Measurements from ENCODE around the gene CUEDC1. TPM values are rescaled to one million over a fixed set of nuclear protein-coding genes. Genes with fewer than 3 reads are reported as not detected.

The CUEDC1 gene
- total and polyA plus RNA-seq, 8 donors, result 16.5 to 30.4 (median 21.7) TPM

DNA sequence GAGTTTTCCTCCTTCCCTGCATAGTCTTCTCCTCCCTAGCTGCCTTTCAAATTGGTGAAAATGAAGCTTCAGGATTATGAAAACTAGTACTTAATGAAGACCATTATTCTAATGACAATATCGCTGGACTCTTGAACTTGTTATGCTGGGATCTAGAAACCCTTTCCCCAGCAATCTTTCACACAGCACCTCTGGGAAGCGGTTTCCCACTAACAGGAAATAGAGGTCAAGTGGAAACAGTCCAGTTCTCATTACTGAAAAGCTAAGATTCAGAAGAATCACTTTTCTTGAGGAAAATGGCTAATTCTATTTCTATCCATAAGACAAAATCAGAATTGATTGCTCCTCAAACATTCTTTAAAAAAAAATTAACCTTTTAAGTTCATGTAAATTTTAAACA is 34.8 kb upstream of the CUEDC1 start:
- no peak for ATAC-seq
- intact Hi-C loops (cut with DNase I), result no loop called here
- no peak for DNase-seq
- Histone ChIP-seq H3K36me3 (no peaks in the 10 kb centered on the region), H3K4me3 (no peak overlapping the region), H3K9me3 (no peaks in the 10 kb centered on the region), H3K27ac (peak overlapping the region in 2 of 4 donors; percentile 96), H3K4me1 (peaks cover 13 to 33% (median 21%) of the 10 kb centered on the region in 3 donors), H3K27me3 (no peaks in the 10 kb centered on the region)
- TF ChIP-seq, protein P1, sequence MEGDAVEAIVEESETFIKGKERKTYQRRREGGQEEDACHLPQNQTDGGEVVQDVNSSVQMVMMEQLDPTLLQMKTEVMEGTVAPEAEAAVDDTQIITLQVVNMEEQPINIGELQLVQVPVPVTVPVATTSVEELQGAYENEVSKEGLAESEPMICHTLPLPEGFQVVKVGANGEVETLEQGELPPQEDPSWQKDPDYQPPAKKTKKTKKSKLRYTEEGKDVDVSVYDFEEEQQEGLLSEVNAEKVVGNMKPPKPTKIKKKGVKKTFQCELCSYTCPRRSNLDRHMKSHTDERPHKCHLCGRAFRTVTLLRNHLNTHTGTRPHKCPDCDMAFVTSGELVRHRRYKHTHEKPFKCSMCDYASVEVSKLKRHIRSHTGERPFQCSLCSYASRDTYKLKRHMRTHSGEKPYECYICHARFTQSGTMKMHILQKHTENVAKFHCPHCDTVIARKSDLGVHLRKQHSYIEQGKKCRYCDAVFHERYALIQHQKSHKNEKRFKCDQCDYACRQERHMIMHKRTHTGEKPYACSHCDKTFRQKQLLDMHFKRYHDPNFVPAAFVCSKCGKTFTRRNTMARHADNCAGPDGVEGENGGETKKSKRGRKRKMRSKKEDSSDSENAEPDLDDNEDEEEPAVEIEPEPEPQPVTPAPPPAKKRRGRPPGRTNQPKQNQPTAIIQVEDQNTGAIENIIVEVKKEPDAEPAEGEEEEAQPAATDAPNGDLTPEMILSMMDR (IDR thresholded peaks at IDR 0.05), result no peak
- WGBS, 2 donors, result 56 to 58% methylated on average over 2 of the region's 2 CpGs
- no peak for FAIRE-seq

DNA sequence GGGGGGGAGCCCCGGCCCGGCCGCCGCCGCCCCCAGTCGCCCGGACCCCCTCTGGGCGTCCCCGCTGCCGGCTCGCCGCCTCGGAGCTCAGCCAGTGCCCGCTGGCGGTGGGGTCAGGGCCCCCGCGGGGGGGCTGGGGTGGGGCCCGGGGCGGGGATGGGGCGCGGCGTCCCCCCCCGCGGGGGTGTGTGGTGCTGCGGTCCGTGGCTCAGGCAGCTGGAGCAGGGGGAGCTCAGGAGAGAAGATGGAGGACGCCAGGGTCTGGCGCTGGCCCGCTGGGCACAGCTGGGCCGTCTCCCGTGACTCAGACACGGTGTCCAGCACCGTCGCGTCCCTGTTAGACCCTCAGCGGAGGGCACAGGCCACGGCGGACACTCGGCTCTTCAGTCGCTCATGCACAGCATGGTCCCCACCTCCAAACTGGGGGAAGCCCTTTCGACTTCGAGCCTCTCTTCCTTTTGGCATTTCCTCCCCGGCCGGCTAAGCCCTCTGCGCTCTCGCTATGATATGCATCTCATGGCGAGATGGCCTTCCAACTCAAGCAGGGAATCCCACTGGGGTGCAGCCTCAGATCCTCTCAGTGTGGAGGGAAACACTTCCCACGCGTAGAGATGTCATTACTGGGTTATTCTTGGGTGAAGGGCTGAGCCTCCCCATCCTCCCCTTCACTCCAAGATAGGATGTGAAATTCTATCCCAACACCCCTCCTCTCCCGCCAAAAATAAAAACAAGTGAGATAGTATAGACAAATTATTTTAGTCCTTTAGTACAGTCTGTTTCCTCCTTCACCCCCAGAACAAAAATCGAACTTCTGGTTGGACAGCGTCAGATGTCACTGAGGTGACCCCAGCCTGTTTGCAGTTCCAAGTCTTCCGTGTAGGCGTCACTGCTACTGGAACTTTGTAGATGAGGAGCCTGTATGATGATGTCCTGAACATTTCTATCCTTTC is 33.4 kb upstream of the CUEDC1 start:
- DNase-seq, result peak in 5 of 6 donors; percentile 73 to 85 (median 77)
- H3K36me3 ChIP-seq, result no peaks in the 10 kb centered on the region
- WGBS, 2 donors, result 1 to 2% methylated on average over 35 to 54 of the region's 54 CpGs
- FAIRE-seq, result no peak
- peak; percentile 72 to 82 (median 78) for ATAC-seq
- TF ChIP-seq, protein P1 (IDR thresholded peaks at IDR 0.05), result no peak
- no peaks in the 10 kb centered on the region for H3K27me3 ChIP-seq
- intact Hi-C loops (cut with DNase I), result no loop called here
- H3K27ac ChIP-seq, result peak overlapping the region; percentile 85 to 96 (median 95)
- peaks cover 21 to 45% (median 32%) of the 10 kb centered on the region in 3 donors for H3K4me1 ChIP-seq
- H3K4me3 ChIP-seq, result peak overlapping the region; percentile 26 to 86 (median 74)
- H3K9me3 ChIP-seq, result no peaks in the 10 kb centered on the region

DNA sequence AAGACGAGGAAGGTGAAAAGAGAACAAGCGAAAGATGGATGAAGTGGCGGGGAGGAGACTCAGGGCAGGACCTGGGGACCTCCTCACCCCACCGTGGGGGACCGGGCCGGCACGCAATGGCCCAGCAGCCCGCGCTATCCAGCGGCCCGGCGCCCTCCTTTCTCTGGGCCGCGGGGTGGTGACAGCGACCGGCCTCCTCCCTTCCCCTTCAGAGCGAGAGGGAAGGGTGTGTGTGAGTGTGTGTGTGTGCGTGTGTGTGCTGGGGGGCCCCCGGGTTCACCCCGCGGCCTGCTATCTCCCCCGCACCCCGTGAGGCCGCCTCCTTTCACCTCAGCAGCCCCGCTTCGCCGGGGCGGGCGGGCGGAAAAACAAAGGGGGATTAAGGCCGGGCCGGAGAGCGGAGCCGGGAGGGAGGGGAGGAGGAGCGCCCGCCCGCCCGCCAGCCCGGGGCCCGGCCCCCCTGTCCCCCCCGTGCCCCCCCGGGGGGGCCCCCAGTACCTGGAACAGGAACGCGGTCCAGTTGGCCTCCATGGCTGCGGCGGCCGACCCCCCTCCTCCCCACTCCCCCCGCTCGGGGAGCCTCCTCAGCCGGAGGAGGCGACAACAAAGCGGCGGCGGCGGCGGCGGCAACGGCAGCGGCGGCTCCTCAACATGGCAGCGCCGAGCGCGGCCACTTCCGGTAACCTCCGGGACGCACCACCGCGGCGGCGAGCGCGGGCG is 32.5 kb upstream of the CUEDC1 start, which contains the start of gene VEZF1:
VEZF1 (minus strand) TSS at position 674 of the 720 bp plus-strand sequence; CDS start at position 531, 143 bp downstream.
- intact Hi-C loops (cut with DNase I), result no loop called here
- peak in 5 of 6 donors; percentile 55 to 91 (median 75) for DNase-seq
- Histone ChIP-seq H3K9me3 (no peaks in the 10 kb centered on the region), H3K27ac (peak within 1 kb of the TSS; percentile 85 to 96 (median 95)), H3K36me3 (no peaks in the 10 kb centered on the region), H3K27me3 (no peaks in the 10 kb centered on the region), H3K4me1 (peaks cover 24 to 52% (median 32%) of the 10 kb centered on the region in 3 donors), H3K4me3 (peak within 1 kb of the TSS; percentile 65 to 86 (median 74))
- TF ChIP-seq, protein P1 (IDR thresholded peaks at IDR 0.05), result no peak
- no peak for FAIRE-seq
- peak; percentile 66 to 83 (median 74) for ATAC-seq
- 0 to 1% methylated on average over 17 to 69 of the region's 74 CpGs for WGBS, 2 donors

DNA sequence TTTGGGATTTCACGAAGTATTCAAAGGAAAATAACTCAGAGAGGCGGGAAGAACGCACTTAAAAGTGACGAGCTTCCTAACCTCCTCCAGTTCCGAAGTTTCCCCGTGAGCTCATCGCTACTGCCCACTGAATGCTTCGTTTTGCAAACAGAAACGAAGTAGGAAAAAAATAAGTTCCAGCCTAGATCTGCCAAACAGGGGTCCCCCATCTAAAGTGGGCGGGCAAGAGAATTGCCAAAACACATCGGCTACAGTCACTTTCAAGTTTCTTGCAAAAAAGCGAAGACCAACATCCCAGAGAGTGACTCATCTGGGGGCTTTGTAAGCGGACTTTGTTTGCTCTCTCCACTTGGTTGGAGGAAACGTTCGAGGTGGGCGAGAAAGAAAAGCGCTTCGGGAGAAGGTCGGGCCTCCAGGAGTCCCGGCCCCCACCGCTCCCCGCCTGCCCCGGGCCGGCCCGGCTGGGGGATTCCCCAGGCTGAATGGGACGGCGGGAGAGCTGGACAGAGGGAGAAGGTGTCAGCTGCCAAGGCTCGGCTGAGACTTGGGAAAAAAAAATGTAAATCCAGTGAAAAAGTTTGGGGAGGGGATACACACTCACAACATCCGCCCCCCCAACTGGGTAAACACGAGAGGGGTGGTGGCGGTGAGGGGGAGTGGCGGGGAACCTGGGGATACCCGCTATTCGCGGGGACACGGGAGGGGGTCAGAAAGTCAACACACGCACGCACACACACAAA is 31.8 kb upstream of the CUEDC1 start:
- ATAC-seq (peak; percentile 42 to 76 (median 62)), FAIRE-seq (no peak), DNase-seq (peak; percentile 51 to 81 (median 60))
- intact Hi-C loops (cut with DNase I), result no loop called here
- TF ChIP-seq, protein P1 (IDR thresholded peaks at IDR 0.05), result no peak
- Histone ChIP-seq H3K27me3 (no peaks in the 10 kb centered on the region), H3K4me1 (peaks cover 24 to 58% (median 32%) of the 10 kb centered on the region in 3 donors), H3K9me3 (no peaks in the 10 kb centered on the region), H3K27ac (peak overlapping the region; percentile 85 to 96 (median 95)), H3K36me3 (no peaks in the 10 kb centered on the region), H3K4me3 (peak overlapping the region; percentile 65 to 86 (median 74))
- 0% methylated on average over 38 of the region's 38 CpGs for WGBS, 2 donors
